Measurements from ENCODE around the gene NFASC.

Gene NFASC

GRCh38 chr1:204870160-204870912 lies at the start of gene NFASC:
Gene NFASC (plus strand): TSS chr1:204870862. CDS start chr1:204944316, 73,454 bp downstream.
- Histone ChIP-seq H3K9ac (ENCODE audit: insufficient read length) (no peak within 1 kb of the TSS), H3K27ac (no peak within 1 kb of the TSS), H3K36me3 (ENCODE audit: insufficient read depth, low read length) (no peaks in the 10 kb centered on the region), H3K9me3 (ENCODE audit: low read depth, low read length) (no peaks in the 10 kb centered on the region), H3K4me3 (no peak within 1 kb of the TSS)
- DNase-seq (ENCODE audit: low read depth, low spot score), result no peak
- TF ChIP-seq EZH2 (IDR thresholded peaks at IDR 0.05) (no peak), FOXP2 (optimal IDR thresholded peaks at IDR 0.05; ENCODE audit: control extremely low read depth, extremely low read length, insufficient read depth) (no peak), POLR2AphosphoS5 (IDR thresholded peaks at IDR 0.05; ENCODE audit: borderline replicate concordance, low read depth, low read length) (no peak)

DNA sequence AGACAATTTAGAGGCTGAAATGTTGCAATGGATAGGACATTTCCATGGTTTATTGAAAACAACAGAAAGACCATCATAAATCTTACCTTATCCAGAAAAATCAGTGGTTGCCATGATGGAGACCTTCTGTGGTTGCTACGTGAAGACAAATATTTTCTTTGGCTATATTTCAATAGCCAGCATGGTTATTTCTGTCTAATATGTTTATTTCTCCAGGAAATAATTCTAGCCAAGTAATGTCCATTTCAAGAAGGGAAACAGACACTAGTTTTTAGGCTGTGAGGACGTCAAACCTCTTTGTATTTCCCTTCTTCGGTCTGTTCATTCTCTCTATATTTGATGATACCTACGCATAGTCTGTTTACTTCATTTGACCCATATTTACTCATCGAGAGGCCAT lies 49.2 kb upstream of the NFASC start:
- no peak for TF ChIP-seq FOXP2 (optimal IDR thresholded peaks at IDR 0.05; ENCODE audit: control extremely low read depth, extremely low read length, insufficient read depth)
- TF ChIP-seq EZH2 (IDR thresholded peaks at IDR 0.05), result no peak
- Histone ChIP-seq H3K9ac (ENCODE audit: insufficient read length) (no peak overlapping the region), H3K36me3 (ENCODE audit: insufficient read depth, low read length) (no peaks in the 10 kb centered on the region), H3K27ac (no peak overlapping the region), H3K4me3 (no peak overlapping the region), H3K9me3 (ENCODE audit: low read depth, low read length) (no peaks in the 10 kb centered on the region)
- no peak for DNase-seq (ENCODE audit: low read depth, low spot score)

- Histone ChIP-seq H3K36me3 (ENCODE audit: insufficient read depth, low read length) (no peaks in the 10 kb centered on the region), H3K4me3 (no peak overlapping the region), H3K9me3 (ENCODE audit: low read depth, low read length) (no peaks in the 10 kb centered on the region), H3K27ac (no peak overlapping the region), H3K9ac (ENCODE audit: insufficient read length) (no peak overlapping the region)
- TF ChIP-seq EZH2 (IDR thresholded peaks at IDR 0.05), result no peak
- TF ChIP-seq FOXP2 (optimal IDR thresholded peaks at IDR 0.05; ENCODE audit: control extremely low read depth, extremely low read length, insufficient read depth), result no peak
- TF ChIP-seq POLR2AphosphoS5 (IDR thresholded peaks at IDR 0.05; ENCODE audit: borderline replicate concordance, low read depth, low read length), result no peak
- DNase-seq (ENCODE audit: low read depth, low spot score), result no peak
Measured at GRCh38 chr1:204821924-204822323, 48.7 kb upstream of the NFASC start.

- no peak for DNase-seq (ENCODE audit: low read depth, low spot score)
- Histone ChIP-seq H3K9ac (ENCODE audit: insufficient read length) (no peak overlapping the region), H3K4me3 (no peak overlapping the region), H3K9me3 (ENCODE audit: low read depth, low read length) (no peaks in the 10 kb centered on the region), H3K36me3 (ENCODE audit: insufficient read depth, low read length) (no peaks in the 10 kb centered on the region), H3K27ac (no peak overlapping the region)
- TF ChIP-seq FOXP2 (optimal IDR thresholded peaks at IDR 0.05; ENCODE audit: control extremely low read depth, extremely low read length, insufficient read depth) (no peak), POLR2AphosphoS5 (IDR thresholded peaks at IDR 0.05; ENCODE audit: borderline replicate concordance, low read depth, low read length) (no peak), EZH2 (IDR thresholded peaks at IDR 0.05) (no peak)
Measured at GRCh38 chr1:204826970-204827369, 43.7 kb upstream of the NFASC start.

- Histone ChIP-seq H3K9ac (ENCODE audit: insufficient read length) (no peak overlapping the region), H3K4me3 (no peak overlapping the region), H3K9me3 (ENCODE audit: low read depth, low read length) (no peaks in the 10 kb centered on the region), H3K36me3 (ENCODE audit: insufficient read depth, low read length) (no peaks in the 10 kb centered on the region), H3K27ac (no peak overlapping the region)
- TF ChIP-seq EZH2 (IDR thresholded peaks at IDR 0.05), result no peak
- no peak for TF ChIP-seq FOXP2 (optimal IDR thresholded peaks at IDR 0.05; ENCODE audit: control extremely low read depth, extremely low read length, insufficient read depth)
- no peak for TF ChIP-seq POLR2AphosphoS5 (IDR thresholded peaks at IDR 0.05; ENCODE audit: borderline replicate concordance, low read depth, low read length)
- no peak for DNase-seq (ENCODE audit: low read depth, low spot score)
Measured at GRCh38 chr1:204828352-204828850, 42.3 kb upstream of the NFASC start.

- TF ChIP-seq FOXP2 (optimal IDR thresholded peaks at IDR 0.05; ENCODE audit: control extremely low read depth, extremely low read length, insufficient read depth) (no peak), POLR2AphosphoS5 (IDR thresholded peaks at IDR 0.05; ENCODE audit: borderline replicate concordance, low read depth, low read length) (no peak), EZH2 (IDR thresholded peaks at IDR 0.05) (no peak)
- no peak overlapping the region for H3K27ac ChIP-seq
- no peaks in the 10 kb centered on the region for H3K36me3 ChIP-seq (ENCODE audit: insufficient read depth, low read length)
- H3K4me3 ChIP-seq, result no peak overlapping the region
- H3K9ac ChIP-seq (ENCODE audit: insufficient read length), result no peak overlapping the region
- no peak for DNase-seq (ENCODE audit: low read depth, low spot score)
- no peaks in the 10 kb centered on the region for H3K9me3 ChIP-seq (ENCODE audit: low read depth, low read length)
Measured at GRCh38 chr1:204829133-204829825, 41.4 kb upstream of the NFASC start.

DNA sequence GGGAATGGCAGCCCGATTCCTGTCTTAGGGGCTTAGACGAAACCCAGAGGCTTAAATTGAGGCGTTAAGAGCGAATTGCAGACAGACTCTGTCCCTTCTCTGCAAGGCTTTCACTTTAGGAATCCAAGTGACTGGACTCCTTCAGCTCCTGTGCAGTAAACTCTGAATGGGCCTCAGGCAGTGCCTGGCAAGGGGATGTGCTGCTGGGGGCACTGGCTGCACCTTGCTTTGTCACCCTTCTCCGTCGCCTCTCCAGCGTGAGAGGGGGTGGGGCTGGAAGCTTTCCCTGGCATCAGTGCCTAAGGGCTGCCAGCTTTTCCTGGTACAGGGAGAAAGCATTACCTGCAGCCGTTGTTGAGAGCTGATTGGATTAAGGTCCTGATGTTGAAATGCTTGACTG lies 39.9 kb upstream of the NFASC start:
- no peak overlapping the region for H3K4me3 ChIP-seq

DNA sequence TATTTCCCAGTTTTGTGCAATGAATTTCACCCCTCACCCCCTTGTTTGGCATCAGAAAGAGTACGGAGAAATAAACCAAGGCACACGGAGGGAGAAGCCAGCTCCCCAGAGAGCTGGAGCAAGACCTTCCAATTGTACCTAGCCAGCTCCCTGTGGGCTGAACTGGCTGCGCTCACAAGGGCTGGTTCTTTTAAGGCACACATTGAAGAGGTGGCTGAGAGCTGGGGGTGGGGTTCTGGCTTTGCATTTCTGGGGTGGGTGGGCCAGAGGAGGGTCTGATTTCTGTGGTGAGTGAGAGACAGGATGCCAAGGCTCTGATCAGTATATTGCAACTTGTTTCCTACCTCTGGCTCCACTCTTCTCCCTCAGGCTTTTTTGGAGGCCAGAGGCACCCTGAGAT lies 39.5 kb upstream of the NFASC start:
- Histone ChIP-seq H3K36me3 (ENCODE audit: insufficient read depth, low read length) (no peaks in the 10 kb centered on the region), H3K9ac (ENCODE audit: insufficient read length) (no peak overlapping the region), H3K27ac (no peak overlapping the region), H3K4me3 (no peak overlapping the region), H3K9me3 (ENCODE audit: low read depth, low read length) (no peaks in the 10 kb centered on the region)
- TF ChIP-seq EZH2 (IDR thresholded peaks at IDR 0.05) (no peak), FOXP2 (optimal IDR thresholded peaks at IDR 0.05; ENCODE audit: control extremely low read depth, extremely low read length, insufficient read depth) (no peak), POLR2AphosphoS5 (IDR thresholded peaks at IDR 0.05; ENCODE audit: borderline replicate concordance, low read depth, low read length) (no peak)
- no peak for DNase-seq (ENCODE audit: low read depth, low spot score)

More for the DNA sequence above, 39.9 kb upstream of the NFASC start:
- Histone ChIP-seq H3K27ac (no peak overlapping the region), H3K9me3 (ENCODE audit: low read depth, low read length) (no peaks in the 10 kb centered on the region), H3K9ac (ENCODE audit: insufficient read length) (no peak overlapping the region), H3K36me3 (ENCODE audit: insufficient read depth, low read length) (no peaks in the 10 kb centered on the region)
- DNase-seq (ENCODE audit: low read depth, low spot score), result no peak
- no peak for TF ChIP-seq POLR2AphosphoS5 (IDR thresholded peaks at IDR 0.05; ENCODE audit: borderline replicate concordance, low read depth, low read length)
- no peak for TF ChIP-seq EZH2 (IDR thresholded peaks at IDR 0.05)
- no peak for TF ChIP-seq FOXP2 (optimal IDR thresholded peaks at IDR 0.05; ENCODE audit: control extremely low read depth, extremely low read length, insufficient read depth)
